Hepatocyte (in vitro differentiated cells): Measurements from ENCODE around the gene CORIN. TPM values are rescaled to one million over a fixed set of nuclear protein-coding genes. Genes with fewer than 3 reads are reported as not detected.

ENCODE experiments used
- DNase-seq: peaks from one replicate; pipeline ENCODE4 v3.0.0-alpha.2; 2016; ENCODE audit warnings: low spot score
- H2AFZ ChIP-seq: fragments of 200-600 bp; sonication (generic); 2 replicates; pipeline ENCODE4 v1.6.0; 2016; ENCODE audit warnings: antibody characterized with exemption, mild to moderate bottlenecking
- H3K27ac ChIP-seq: fragments of 200-600 bp; sonication (generic); 2 replicates; pipeline ENCODE4 v1.5.1; 2016; ENCODE audit warnings: mild to moderate bottlenecking
- H3K27me3 ChIP-seq: fragments of 200-600 bp; sonication (generic); 2 replicates; pipeline ENCODE4 v1.6.1; 2016
- H3K36me3 ChIP-seq: fragments of 200-600 bp; sonication (generic); replicated peaks from 2 replicates; pipeline ENCODE4 v1.5.1; 2016; ENCODE audit warnings: low read depth; ENCODE audit not compliant: insufficient read depth
- H3K4me1 ChIP-seq: fragments of 200-600 bp; sonication (generic); 2 replicates; pipeline ENCODE4 v1.5.1; 2016; ENCODE audit warnings: mild to moderate bottlenecking, moderate library complexity; ENCODE audit not compliant: insufficient read depth
- H3K4me2 ChIP-seq: fragments of 200-600 bp; sonication (generic); 2 replicates; pipeline ENCODE4 v1.6.0; 2016
- H3K4me3 ChIP-seq: fragments of 200-600 bp; sonication (generic); 2 replicates; pipeline ENCODE4 v1.5.1; 2016; ENCODE audit warnings: mild to moderate bottlenecking
- H3K79me2 ChIP-seq: fragments of 200-600 bp; sonication (generic); 2 replicates; pipeline ENCODE4 v1.6.0; 2017; ENCODE audit warnings: mild to moderate bottlenecking
- H3K9me2 ChIP-seq: fragments of 200-600 bp; sonication (generic); replicated peaks from 2 replicates; pipeline ENCODE4 v1.6.0; 2017; ENCODE audit warnings: mild to moderate bottlenecking; ENCODE audit not compliant: insufficient read depth
- H3K9me3 ChIP-seq: fragments of 200-600 bp; sonication (generic); 2 replicates; pipeline ENCODE4 v1.5.1; 2016; ENCODE audit warnings: low read depth, mild to moderate bottlenecking
- H4K20me1 ChIP-seq: fragments of 200-600 bp; sonication (generic); 2 replicates; pipeline ENCODE4 v1.6.0; 2016; ENCODE audit warnings: mild to moderate bottlenecking; ENCODE audit not compliant: insufficient read depth, poor library complexity, severe bottlenecking
- EZH2 ChIP-seq: fragments of 200-600 bp; sonication (generic); IDR thresholded peaks from 2 replicates; pipeline ENCODE4 v1.6.1; 2016; ENCODE audit warnings: antibody characterized with exemption, mild to moderate bottlenecking, borderline replicate concordance
- EZH2phosphoT487 ChIP-seq: fragments of 200-600 bp; sonication (generic); IDR thresholded peaks from one replicate; pipeline ENCODE4 v1.6.1; 2018; ENCODE audit warnings: antibody characterized with exemption, mild to moderate bottlenecking, low read depth, moderate library complexity; ENCODE audit not compliant: unreplicated experiment, severe bottlenecking
- WGBS: methylation state at CpG from one replicate; pipeline ENCODE4 v1.1.6; 2016; ENCODE audit warnings: low lambda C conversion rate; ENCODE audit errors: missing lambda C conversion rate; 5-methylcytosine and 5-hydroxymethylcytosine counted together
- polyA plus RNA-seq: library from polyadenylated mRNA; unstranded; fragments of >200 nt; fragmentation: Nextera tagmentation; extraction: Ambion mirVana; gene quantifications from 2 replicates; pipeline ENCODE4 v1.2.1, GENCODE V29; 2016
- total RNA-seq: library from RNA; depleted of rRNA; stranded (reverse); fragments of >200 nt; gene quantifications from 2 replicates; pipeline ENCODE4 v1.2.3, GENCODE V29; 2014
- TF ChIP-seq, protein P1 (sequence below): fragments of 200-600 bp; sonication (generic); IDR thresholded peaks from 2 replicates; pipeline ENCODE4 v1.5.1; 2016; ENCODE audit warnings: antibody characterized with exemption, mild to moderate bottlenecking; ENCODE audit not compliant: poor library complexity

The CORIN gene
- total and polyA plus RNA-seq, 2 experiments from 2014 or later, result 0.13 to 0.40 TPM

DNA sequence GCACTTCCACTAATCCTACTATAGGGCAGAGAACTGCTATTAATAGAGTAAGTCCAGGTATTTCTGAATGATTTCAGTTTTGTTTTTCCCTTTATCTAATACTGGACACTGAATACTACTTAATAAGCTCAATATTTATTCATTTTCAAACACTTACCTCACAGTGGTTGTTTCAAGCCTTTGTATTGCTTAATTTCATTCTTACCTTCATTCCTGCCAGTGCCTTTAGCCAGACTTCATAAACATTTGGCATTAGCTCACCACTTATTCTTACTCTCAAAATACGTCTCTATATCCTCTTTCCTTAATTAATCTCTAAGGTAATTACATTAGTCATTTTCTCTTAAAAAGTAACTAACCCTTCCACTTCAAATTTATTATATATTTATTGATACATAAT lies 18.8 kb upstream of the CORIN start:
- no peak overlapping the region for H3K4me2 ChIP-seq
- no peaks in the 10 kb centered on the region for H3K27me3 ChIP-seq
- no peaks in the 10 kb centered on the region for H3K9me2 ChIP-seq
- no peak overlapping the region for H2AFZ ChIP-seq
- no peaks in the 10 kb centered on the region for H4K20me1 ChIP-seq
- H3K27ac ChIP-seq, result no peak overlapping the region
- no peaks in the 10 kb centered on the region for H3K9me3 ChIP-seq
- no peaks in the 10 kb centered on the region for H3K36me3 ChIP-seq
- no peaks in the 10 kb centered on the region for H3K4me1 ChIP-seq
- TF ChIP-seq, protein P1, sequence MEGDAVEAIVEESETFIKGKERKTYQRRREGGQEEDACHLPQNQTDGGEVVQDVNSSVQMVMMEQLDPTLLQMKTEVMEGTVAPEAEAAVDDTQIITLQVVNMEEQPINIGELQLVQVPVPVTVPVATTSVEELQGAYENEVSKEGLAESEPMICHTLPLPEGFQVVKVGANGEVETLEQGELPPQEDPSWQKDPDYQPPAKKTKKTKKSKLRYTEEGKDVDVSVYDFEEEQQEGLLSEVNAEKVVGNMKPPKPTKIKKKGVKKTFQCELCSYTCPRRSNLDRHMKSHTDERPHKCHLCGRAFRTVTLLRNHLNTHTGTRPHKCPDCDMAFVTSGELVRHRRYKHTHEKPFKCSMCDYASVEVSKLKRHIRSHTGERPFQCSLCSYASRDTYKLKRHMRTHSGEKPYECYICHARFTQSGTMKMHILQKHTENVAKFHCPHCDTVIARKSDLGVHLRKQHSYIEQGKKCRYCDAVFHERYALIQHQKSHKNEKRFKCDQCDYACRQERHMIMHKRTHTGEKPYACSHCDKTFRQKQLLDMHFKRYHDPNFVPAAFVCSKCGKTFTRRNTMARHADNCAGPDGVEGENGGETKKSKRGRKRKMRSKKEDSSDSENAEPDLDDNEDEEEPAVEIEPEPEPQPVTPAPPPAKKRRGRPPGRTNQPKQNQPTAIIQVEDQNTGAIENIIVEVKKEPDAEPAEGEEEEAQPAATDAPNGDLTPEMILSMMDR, result no peak
- TF ChIP-seq EZH2phosphoT487, result no peak
- no peak for TF ChIP-seq EZH2
- no peak overlapping the region for H3K4me3 ChIP-seq
- WGBS, result 94% methylated on average over 1 of the region's 1 CpG
- H3K79me2 ChIP-seq, result no peaks in the 10 kb centered on the region
- no peak for DNase-seq

DNA sequence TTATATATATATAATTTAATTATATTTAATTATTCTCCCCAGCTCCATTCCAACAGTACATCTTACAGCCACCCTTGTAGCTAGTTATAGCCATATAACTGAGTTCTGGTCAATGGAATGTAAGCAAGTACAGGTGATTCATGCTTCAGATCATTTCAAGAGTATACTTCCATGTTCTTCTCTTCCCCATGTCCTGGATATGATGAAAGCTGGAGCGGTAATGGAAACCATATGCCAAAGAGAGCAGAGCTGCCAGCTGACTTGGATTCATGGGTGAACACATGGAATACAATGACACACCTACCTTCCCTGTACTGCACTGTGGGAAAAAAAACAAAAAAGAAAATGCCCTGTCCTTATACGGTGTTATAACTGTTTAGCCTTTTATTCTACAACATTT lies 17.5 kb upstream of the CORIN start:
- DNase-seq, result no peak
- Histone ChIP-seq H3K27me3 (no peaks in the 10 kb centered on the region), H3K9me3 (no peaks in the 10 kb centered on the region), H3K4me3 (no peak overlapping the region), H4K20me1 (no peaks in the 10 kb centered on the region), H3K4me1 (no peaks in the 10 kb centered on the region), H2AFZ (no peak overlapping the region), H3K79me2 (no peaks in the 10 kb centered on the region), H3K27ac (no peak overlapping the region), H3K36me3 (no peaks in the 10 kb centered on the region), H3K4me2 (no peak overlapping the region), H3K9me2 (no peaks in the 10 kb centered on the region)
- WGBS, result 87% methylated on average over 2 of the region's 2 CpGs
- TF ChIP-seq, protein P1, result no peak
- no peak for TF ChIP-seq EZH2phosphoT487
- TF ChIP-seq EZH2, result no peak

DNA sequence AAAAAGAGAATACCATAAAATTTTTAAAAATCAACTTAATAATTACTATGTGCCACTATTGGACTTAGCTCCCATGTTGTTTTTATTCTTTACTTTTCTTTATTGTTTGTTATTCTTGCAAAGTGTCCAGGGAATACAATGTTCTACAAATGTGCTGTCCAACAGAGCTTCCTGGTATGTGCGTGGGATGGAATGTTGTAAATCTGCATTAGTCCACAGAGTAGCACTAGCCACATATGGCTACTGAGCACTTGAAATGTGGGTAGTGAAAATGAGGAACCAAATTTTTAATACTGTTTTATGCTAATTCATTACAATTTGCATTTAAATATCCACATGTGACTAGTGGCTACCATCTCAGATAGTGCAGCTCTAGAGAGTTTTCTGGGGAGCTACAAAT lies 14.3 kb upstream of the CORIN start:
- H3K27ac ChIP-seq, result no peak overlapping the region
- H3K4me3 ChIP-seq, result no peak overlapping the region
- DNase-seq, result no peak
- H3K36me3 ChIP-seq, result no peaks in the 10 kb centered on the region
- WGBS, result 76% methylated on average over 1 of the region's 1 CpG
- H2AFZ ChIP-seq, result no peak overlapping the region
- no peaks in the 10 kb centered on the region for H3K27me3 ChIP-seq
- no peak overlapping the region for H3K4me2 ChIP-seq
- no peaks in the 10 kb centered on the region for H4K20me1 ChIP-seq
- no peaks in the 10 kb centered on the region for H3K9me2 ChIP-seq
- TF ChIP-seq, protein P1, result no peak
- no peak for TF ChIP-seq EZH2phosphoT487
- no peak for TF ChIP-seq EZH2
- H3K79me2 ChIP-seq, result no peaks in the 10 kb centered on the region
- H3K4me1 ChIP-seq, result no peaks in the 10 kb centered on the region
- H3K9me3 ChIP-seq, result no peaks in the 10 kb centered on the region

DNA sequence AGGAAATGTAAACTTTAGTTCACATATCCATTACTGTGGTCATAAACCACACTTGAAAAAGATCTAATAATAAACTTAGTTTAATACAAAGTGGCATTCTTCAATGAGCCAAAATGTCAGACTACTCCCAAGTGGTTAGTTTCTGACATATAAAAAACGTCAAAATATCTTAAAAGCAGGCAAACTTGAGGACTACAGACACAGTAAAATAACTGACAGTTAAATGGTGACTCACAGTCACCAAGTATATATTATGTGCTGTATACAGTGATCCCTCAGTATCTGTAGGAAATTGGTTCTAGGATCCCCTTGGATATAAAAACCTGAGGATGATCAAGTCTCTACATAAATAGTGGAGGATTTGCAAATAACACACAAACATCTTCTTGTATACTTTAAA lies 11.6 kb upstream of the CORIN start:
- Histone ChIP-seq H3K4me3 (no peak overlapping the region), H3K4me1 (no peaks in the 10 kb centered on the region), H3K27ac (no peak overlapping the region), H2AFZ (no peak overlapping the region), H3K36me3 (no peaks in the 10 kb centered on the region), H3K9me3 (no peaks in the 10 kb centered on the region), H3K9me2 (no peaks in the 10 kb centered on the region), H3K79me2 (no peaks in the 10 kb centered on the region), H4K20me1 (no peaks in the 10 kb centered on the region), H3K4me2 (no peak overlapping the region), H3K27me3 (no peaks in the 10 kb centered on the region)
- TF ChIP-seq, protein P1, result no peak
- TF ChIP-seq EZH2, result no peak
- TF ChIP-seq EZH2phosphoT487, result no peak
- no peak for DNase-seq
- WGBS, result 67% methylated on average over 1 of the region's 1 CpG
